Naive thymus-derived CD4-positive, alpha-beta T cell (primary cell): ENCODE data around the gene KEAP1. TPM values are rescaled to one million over a fixed set of nuclear protein-coding genes. Genes with fewer than 3 reads are reported as not detected.

Source experiments
- ATAC-seq: fragments of 150-1000 bp; cut with Tn5 transposase; 2 replicates; pipeline ENCODE4 v1.10.0; 2021; ENCODE audit warnings: mild to moderate bottlenecking, moderate library complexity
- CTCF ChIA-PET: fragments of 350-600 bp; sonication (Branson Sonifier 250); formaldehyde crosslinking; loops from one replicate; lab custom pipeline; 2021; ENCODE audit warnings: antibody characterized with exemption; lab: Charles Lee
- POLR2A ChIA-PET: fragments of 350-600 bp; sonication (Branson Sonifier 250); formaldehyde crosslinking; loops from one replicate; lab custom pipeline; 2021; ENCODE audit warnings: antibody characterized with exemption, inconsistent platforms; lab: Charles Lee
- DNase-seq, 9 donors: peaks; one replicate each; pipeline versions ENCODE4 v3.0.0 to v3.0.0-alpha.2; 2020 to 2022; ENCODE audit warnings: mixed read lengths in 1 of 9
- H3K27ac ChIP-seq: one replicate; pipeline ENCODE4 v1.7.0; 2013; ENCODE audit warnings: mild to moderate bottlenecking, low read depth, low read length, moderate library complexity
- H3K27me3 ChIP-seq, 2 donors: one replicate each; pipeline ENCODE4 v1.7.0; 2013; ENCODE audit warnings: low read length in 2 of 2, mild to moderate bottlenecking in 2 of 2, moderate library complexity in 2 of 2; ENCODE audit not compliant: control insufficient read depth in 2 of 2, insufficient read depth in 2 of 2
- H3K36me3 ChIP-seq, 3 experiments: 1 replicate in 2 of 3; 2 replicates in 1 of 3; pipeline ENCODE4 v1.7.0; 2013; ENCODE audit warnings: low read length in 3 of 3, mild to moderate bottlenecking in 3 of 3, moderate library complexity in 1 of 3; ENCODE audit not compliant: insufficient read depth in 3 of 3, control insufficient read depth in 2 of 3
- H3K4me1 ChIP-seq, 2 donors: one replicate each; pipeline ENCODE4 v1.7.0; 2013; ENCODE audit warnings: low read length in 2 of 2, mild to moderate bottlenecking in 2 of 2, moderate library complexity in 1 of 2; ENCODE audit not compliant: control insufficient read depth in 2 of 2, insufficient read depth in 2 of 2
- H3K4me3 ChIP-seq: 2 replicates; pipeline ENCODE4 v1.7.0; 2013; ENCODE audit warnings: mild to moderate bottlenecking, low read length
- H3K9me3 ChIP-seq, 3 experiments: 1 replicate in 2 of 3; 2 replicates in 1 of 3; pipeline ENCODE4 v1.7.0; 2013; ENCODE audit warnings: low read length in 3 of 3; ENCODE audit not compliant: control insufficient read depth in 2 of 3
- H3K27ac Mint-ChIP-seq, 9 donors: one replicate each; pipeline ENCODE4 v1.8.0; 2020 to 2022; ENCODE audit warnings: mixed read lengths in 9 of 9, mild to moderate bottlenecking in 8 of 9, moderate library complexity in 5 of 9, inconsistent platforms in 2 of 9
- H3K27me3 Mint-ChIP-seq, 5 donors: one replicate each; pipeline ENCODE4 v1.8.0; 2021 to 2022; ENCODE audit warnings: mixed read lengths in 5 of 5, mild to moderate bottlenecking in 1 of 5
- H3K36me3 Mint-ChIP-seq, 5 donors: one replicate each; pipeline ENCODE4 v1.8.0; 2020 to 2022; ENCODE audit warnings: mixed read lengths in 5 of 5, mild to moderate bottlenecking in 3 of 5, inconsistent platforms in 1 of 5
- H3K4me1 Mint-ChIP-seq, 7 donors: one replicate each; pipeline ENCODE4 v1.8.0; 2020 to 2022; ENCODE audit warnings: mixed read lengths in 7 of 7, mild to moderate bottlenecking in 3 of 7, inconsistent platforms in 1 of 7
- H3K4me3 Mint-ChIP-seq, 10 donors: one replicate each; pipeline ENCODE4 v1.8.0; 2020 to 2022; ENCODE audit warnings: mild to moderate bottlenecking in 10 of 10, mixed read lengths in 10 of 10, moderate library complexity in 6 of 10, inconsistent platforms in 2 of 10
- H3K9me3 Mint-ChIP-seq, 11 donors: one replicate each; pipeline ENCODE4 v1.8.0; 2020 to 2022; ENCODE audit warnings: mixed read lengths in 11 of 11, mild to moderate bottlenecking in 4 of 11, inconsistent platforms in 1 of 11, moderate library complexity in 1 of 11
- intact Hi-C, 2 donors: fragments of 100-400 bp; cut with micrococcal nuclease; formaldehyde crosslinking; loops; one replicate each; pipeline ENCODE4 v1.15.1; 2023
- polyA plus RNA-seq, 2 donors: library from polyadenylated mRNA; unstranded; fragments of 300-500 nt; fragmentation: Illumina TruSeq; gene quantifications; one replicate each; pipeline ENCODE4 v1.2.3, GENCODE V29; 2021
- total RNA-seq, 6 experiments: library from RNA in 5 of 6; stranded (reverse) in 5 of 6; gene quantifications; 1 replicate in 5 of 6; 2 replicates in 1 of 6; pipeline ENCODE4 v1.2.3 and lab custom pipeline; 2021 to 2026

The KEAP1 gene
- total and polyA plus RNA-seq, 7 experiments from 2014 or later = 12.9 to 83.6 (median 31.4) TPM

GRCh38 chr19:10549733-10550132 is 46.6 kb upstream of the KEAP1 start:
- H3K27me3 Mint-ChIP-seq = no peaks in the 10 kb centered on the region
- H3K27ac Mint-ChIP-seq = peak overlapping the region in 1 of 9 donors; percentile 82
- H3K4me1 Mint-ChIP-seq = peaks cover 30 to 53% (median 34%) of the 10 kb centered on the region in 7 donors
- ChIA-PET CTCF (no interaction called here), POLR2A (interaction anchor here (9.3 kb wide), 1 partner anchor 17 kb away, joined by 126 read pairs; the partner anchor contains the start of genes CDKN2D and KRI1)
- ATAC-seq = no peak
- peaks cover 8 to 66% (median 10%) of the 10 kb centered on the region in 3 experiments for H3K36me3 ChIP-seq
- no peak overlapping the region for H3K4me3 ChIP-seq
- no peak overlapping the region for H3K4me3 Mint-ChIP-seq
- H3K9me3 Mint-ChIP-seq = no peaks in the 10 kb centered on the region
- intact Hi-C loops = loop anchor here (2.0 to 5.0 kb wide), 2 partner anchors 42 to 45 kb away; no protein-coding TSS in a partner anchor
- H3K27ac ChIP-seq = no peak overlapping the region
- H3K4me1 ChIP-seq = peaks cover 36 to 43% of the 10 kb centered on the region in 2 donors
- no peaks in the 10 kb centered on the region for H3K27me3 ChIP-seq
- no peaks in the 10 kb centered on the region for H3K9me3 ChIP-seq
- H3K36me3 Mint-ChIP-seq = peaks cover 0 to 29% (median 7%) of the 10 kb centered on the region in 5 donors
- DNase-seq = no peak

- CTCF ChIA-PET = no interaction called here
- DNase-seq (no peak), ATAC-seq (no peak)
- Histone ChIP-seq H3K27ac (no peak overlapping the region), H3K36me3 (peaks cover 7 to 65% (median 7%) of the 10 kb centered on the region in 3 experiments), H3K4me3 (no peak overlapping the region), H3K27me3 (no peaks in the 10 kb centered on the region), H3K9me3 (no peaks in the 10 kb centered on the region), H3K4me1 (peaks cover 33 to 37% of the 10 kb centered on the region in 2 donors)
- POLR2A ChIA-PET = interaction anchor here (9.3 kb wide), 1 partner anchor 18 kb away, joined by 126 read pairs; the partner anchor contains the start of genes CDKN2D and KRI1
- H3K4me3 Mint-ChIP-seq = peak overlapping the region in 1 of 10 donors; percentile 14
- H3K27ac Mint-ChIP-seq = peak overlapping the region in 5 of 9 donors; percentile 8 to 65 (median 25)
- intact Hi-C loops = no loop called here
- no peaks in the 10 kb centered on the region for H3K9me3 Mint-ChIP-seq
- H3K4me1 Mint-ChIP-seq = peaks cover 21 to 46% (median 28%) of the 10 kb centered on the region in 7 donors
- peaks cover 0 to 28% (median 4%) of the 10 kb centered on the region in 5 donors for H3K36me3 Mint-ChIP-seq
- no peaks in the 10 kb centered on the region for H3K27me3 Mint-ChIP-seq
Measured at GRCh38 chr19:10548746-10549276, 45.7 kb upstream of the KEAP1 start.

GRCh38 chr19:10546817-10547216 is 43.7 kb upstream of the KEAP1 start:
- Histone ChIP-seq H3K4me1 (peaks cover 19 to 21% of the 10 kb centered on the region in 2 donors), H3K27me3 (no peaks in the 10 kb centered on the region), H3K27ac (no peak overlapping the region), H3K9me3 (no peaks in the 10 kb centered on the region), H3K36me3 (peaks cover 0 to 49% (median 0%) of the 10 kb centered on the region in 3 experiments), H3K4me3 (no peak overlapping the region)
- peak overlapping the region in 1 of 9 donors; percentile 28 for H3K27ac Mint-ChIP-seq
- H3K9me3 Mint-ChIP-seq = no peaks in the 10 kb centered on the region
- peaks cover 0 to 14% (median 4%) of the 10 kb centered on the region in 5 donors for H3K36me3 Mint-ChIP-seq
- CTCF ChIA-PET = interaction anchor here (1.1 kb wide), 2 partner anchors 170 to 318 kb away, joined by 3 to 6 read pairs; no protein-coding TSS in a partner anchor
- DNase-seq = no peak
- no peak overlapping the region for H3K4me3 Mint-ChIP-seq
- ATAC-seq = no peak
- peaks cover 8 to 35% (median 18%) of the 10 kb centered on the region in 7 donors for H3K4me1 Mint-ChIP-seq
- POLR2A ChIA-PET = interaction anchor here (1.4 to 9.3 kb wide), 3 partner anchors 10 to 20 kb away, joined by 3 to 126 read pairs (median 8); partner anchors contain the start of genes CDKN2D and KRI1
- peaks cover 0 to 2% (median 0%) of the 10 kb centered on the region in 5 donors for H3K27me3 Mint-ChIP-seq
- intact Hi-C loops = no loop called here

- Mint-ChIP-seq H3K36me3 (peaks cover 0 to 5% (median 0%) of the 10 kb centered on the region in 5 donors), H3K9me3 (no peaks in the 10 kb centered on the region), H3K4me1 (peaks cover 8 to 27% (median 16%) of the 10 kb centered on the region in 7 donors), H3K4me3 (peak overlapping the region; percentile 83 to 93 (median 88)), H3K27me3 (peaks cover 0 to 18% (median 0%) of the 10 kb centered on the region in 5 donors), H3K27ac (peak overlapping the region; percentile 72 to 90 (median 87))
- no peak for DNase-seq
- H3K4me1 ChIP-seq = peaks cover 13 to 19% of the 10 kb centered on the region in 2 donors
- H3K4me3 ChIP-seq = peak overlapping the region; percentile 83
- intact Hi-C loops = loop anchor here (5.0 kb wide), 2 partner anchors 143 to 417 kb away; partner anchors contain the start of genes CDC37 (in 1 of the 2) and SMARCA4 (in 1 of the 2)
- H3K36me3 ChIP-seq = peaks cover 0 to 34% (median 0%) of the 10 kb centered on the region in 3 experiments
- peak overlapping the region; percentile 96 for H3K27ac ChIP-seq
- H3K9me3 ChIP-seq = no peaks in the 10 kb centered on the region
- ChIA-PET POLR2A (interaction anchor here (0.9 to 9.3 kb wide), 3 partner anchors 9 to 22 kb away, joined by 3 to 126 read pairs (median 8); partner anchors contain the start of genes CDKN2D and KRI1), CTCF (interaction anchor here (1.1 kb wide), 1 partner anchor 29 kb away, joined by 3 read pairs; no protein-coding TSS in a partner anchor)
- H3K27me3 ChIP-seq = no peaks in the 10 kb centered on the region
- ATAC-seq = no peak
Measured at GRCh38 chr19:10544753-10545251, 41.6 kb upstream of the KEAP1 start.

- Mint-ChIP-seq H3K27me3 (peaks cover 0 to 22% (median 0%) of the 10 kb centered on the region in 5 donors), H3K9me3 (no peaks in the 10 kb centered on the region), H3K36me3 (peaks cover 0 to 4% (median 0%) of the 10 kb centered on the region in 5 donors), H3K4me1 (peaks cover 8 to 27% (median 16%) of the 10 kb centered on the region in 7 donors), H3K4me3 (peak overlapping the region; percentile 83 to 93 (median 88)), H3K27ac (peak overlapping the region; percentile 72 to 90 (median 87))
- CTCF ChIA-PET = no interaction called here
- H3K27ac ChIP-seq = peak overlapping the region; percentile 96
- peaks cover 0 to 29% (median 0%) of the 10 kb centered on the region in 3 experiments for H3K36me3 ChIP-seq
- ATAC-seq (no peak), DNase-seq (peak in 3 of 9 donors; percentile 10 to 31 (median 23))
- no peaks in the 10 kb centered on the region for H3K9me3 ChIP-seq
- no peaks in the 10 kb centered on the region for H3K27me3 ChIP-seq
- H3K4me3 ChIP-seq = peak overlapping the region; percentile 83
- intact Hi-C loops = loop anchor here (5.0 kb wide), 2 partner anchors 142 to 418 kb away; partner anchors contain the start of genes CDC37 (in 1 of the 2) and SMARCA4 (in 1 of the 2)
- H3K4me1 ChIP-seq = peaks cover 13 to 19% of the 10 kb centered on the region in 2 donors
- POLR2A ChIA-PET = interaction anchor here (0.9 to 9.3 kb wide), 3 partner anchors 10 to 23 kb away, joined by 3 to 126 read pairs (median 8); partner anchors contain the start of genes CDKN2D and KRI1
Measured at GRCh38 chr19:10544242-10544752, 41.1 kb upstream of the KEAP1 start.
